Heart left ventricle (tissue), 16 donors: ENCODE results near the gene CCL22. TPM values are rescaled to one million over a fixed set of nuclear protein-coding genes. Genes with fewer than 3 reads are reported as not detected.

Experiments used
- ATAC-seq, 4 donors: fragments of 200-7000 bp; cut with Tn5 transposase; one replicate each; pipeline ENCODE4 v1.9.1; 2020 to 2022; ENCODE audit warnings: moderate library complexity in 4 of 4, mild to moderate bottlenecking in 3 of 4, moderate number of reproducible peaks in 1 of 4
- DNase-seq, 5 donors: peaks; one replicate each; pipeline ENCODE4 v3.0.0-alpha.2; 2020
- H3K27ac ChIP-seq, 12 donors: fragments of 200-600 bp; sonication (generic) in 4 of 12; one replicate each; pipeline versions ENCODE4 v1.5.0 to v1.8.0; 2016 to 2022; ENCODE audit warnings: mild to moderate bottlenecking in 2 of 12
- H3K27me3 ChIP-seq, 9 donors: fragments of 200-600 bp; sonication (generic) in 2 of 9; one replicate each; pipeline versions ENCODE4 v1.5.1 to v1.8.0; 2016 to 2022; ENCODE audit warnings: mild to moderate bottlenecking in 3 of 9
- H3K36me3 ChIP-seq, 9 donors: fragments of 200-600 bp; sonication (generic) in 2 of 9; one replicate each; pipeline versions ENCODE4 v1.5.0 to v1.8.0; 2018 to 2022; ENCODE audit warnings: mild to moderate bottlenecking in 2 of 9
- H3K4me1 ChIP-seq, 12 donors: fragments of 200-600 bp; sonication (generic) in 4 of 12; one replicate each; pipeline versions ENCODE4 v1.5.0 to v1.8.0; 2016 to 2022; ENCODE audit warnings: mild to moderate bottlenecking in 3 of 12
- H3K4me3 ChIP-seq, 12 donors: fragments of 200-600 bp; sonication (generic) in 4 of 12; one replicate each; pipeline versions ENCODE4 v1.5.0 to v1.8.0; 2017 to 2022; ENCODE audit warnings: mild to moderate bottlenecking in 9 of 12, moderate library complexity in 4 of 12
- H3K9me3 ChIP-seq, 12 donors: fragments of 200-600 bp; sonication (generic) in 4 of 12; one replicate each; pipeline versions ENCODE4 v1.5.0 to v1.8.0; 2016 to 2022; ENCODE audit warnings: mild to moderate bottlenecking in 1 of 12
- POLR2A ChIP-seq, 2 donors: fragments of 450-650 bp; IDR thresholded peaks; one replicate each; pipeline ENCODE4 v1.6.1; 2017; ENCODE audit warnings: antibody characterized with exemption in 2 of 2, mild to moderate bottlenecking in 2 of 2, moderate library complexity in 2 of 2
- WGBS, 4 donors: extraction: QIAGEN DNeasy Blood & Tissue Kit in 2 of 4; methylation state at CpG; one replicate each; pipeline versions ENCODE4 v1.1.5 to v1.1.7; 2013 to 2018; 5-methylcytosine and 5-hydroxymethylcytosine counted together
- intact Hi-C, 10 donors: fragments of 100-400 bp; cut with DNase I; formaldehyde crosslinking; loops; one replicate each; pipeline versions ENCODE4 v1.11.1 to v1.14.2; 2022
- polyA plus RNA-seq, 2 donors: library from polyadenylated mRNA; stranded (reverse); fragments of 200-250 nt; gene quantifications; one replicate each; pipeline ENCODE4 v1.2.3, GENCODE V29; 2013
- total RNA-seq, 9 donors: library from RNA; depleted of rRNA in 2 of 9; stranded (reverse); fragments of >200 nt in 2 of 9; fragmentation: NEBNext Ultra II Directional in 3 of 9; extraction: Animal tissue kit (Norgen Biotek cat#: 25700) in 3 of 9; gene quantifications; one replicate each; pipeline versions ENCODE4 v1.1.0 to v1.2.4, GENCODE V29; 2016 to 2023
- TF ChIP-seq, protein P1 (sequence below), 12 donors: fragments of 200-600 bp; sonication (generic) in 4 of 12; IDR thresholded peaks; one replicate each; pipeline versions ENCODE4 v1.5.0 to v1.8.0; 2018 to 2022; ENCODE audit warnings: antibody characterized with exemption in 12 of 12, mild to moderate bottlenecking in 5 of 12
- donor health status: ischemic (EF 13 %, LVEDD 7.1; RV severe dilation, severe dysfunction).
- donor health status: healthy with polysubstance abuse.
- donor health status: DM: no; HTN: yes; CAD: no.
- donor health status: DM: no; HTN: no; CAD: no.
- donor health status: ischemic (EF 25% LVEDD 6.9; RV normal size, moderate dysfunction).
- donor health status: ischemic (EF 25% LVEDD 5.7; RV mildly dilated, moderate dysfunction).
- donor health status: healthy.
- donor health status: DM: yes; HTN: yes; CAD: no.
- donor health status: ischemic (EF 35%, LVEDD 5.7; RV mildly dilated, moderate dysfunction).
- donor health status: nonischemic (EF 11% LVEDD 7.7; RV severe dilation, severe dysfunction).
- donor health status: DM: yes; HTN: yes; CAD: no.
- donor health status: PGD.
- donor health status: ischemic (EF 29% LVEDD 5.4; RV normal size, mild dysfunction).
- donor health status: nonischemic (EF 23%, LVEDD 6.1; RV moderate dilation, normal function).

CCL22 gene
- total and polyA plus RNA-seq, 11 donors, result 0.06 to 0.24 (median 0.12) TPM; not detected in 5

GRCh38 chr16:57382535-57383275 lies 24.1 kb downstream of the CCL22 start:
- intact Hi-C loops, result no loop called here
- WGBS, 4 donors, result 83 to 100% (median 94%) methylated on average over 5 to 16 of the region's 16 CpGs

DNA sequence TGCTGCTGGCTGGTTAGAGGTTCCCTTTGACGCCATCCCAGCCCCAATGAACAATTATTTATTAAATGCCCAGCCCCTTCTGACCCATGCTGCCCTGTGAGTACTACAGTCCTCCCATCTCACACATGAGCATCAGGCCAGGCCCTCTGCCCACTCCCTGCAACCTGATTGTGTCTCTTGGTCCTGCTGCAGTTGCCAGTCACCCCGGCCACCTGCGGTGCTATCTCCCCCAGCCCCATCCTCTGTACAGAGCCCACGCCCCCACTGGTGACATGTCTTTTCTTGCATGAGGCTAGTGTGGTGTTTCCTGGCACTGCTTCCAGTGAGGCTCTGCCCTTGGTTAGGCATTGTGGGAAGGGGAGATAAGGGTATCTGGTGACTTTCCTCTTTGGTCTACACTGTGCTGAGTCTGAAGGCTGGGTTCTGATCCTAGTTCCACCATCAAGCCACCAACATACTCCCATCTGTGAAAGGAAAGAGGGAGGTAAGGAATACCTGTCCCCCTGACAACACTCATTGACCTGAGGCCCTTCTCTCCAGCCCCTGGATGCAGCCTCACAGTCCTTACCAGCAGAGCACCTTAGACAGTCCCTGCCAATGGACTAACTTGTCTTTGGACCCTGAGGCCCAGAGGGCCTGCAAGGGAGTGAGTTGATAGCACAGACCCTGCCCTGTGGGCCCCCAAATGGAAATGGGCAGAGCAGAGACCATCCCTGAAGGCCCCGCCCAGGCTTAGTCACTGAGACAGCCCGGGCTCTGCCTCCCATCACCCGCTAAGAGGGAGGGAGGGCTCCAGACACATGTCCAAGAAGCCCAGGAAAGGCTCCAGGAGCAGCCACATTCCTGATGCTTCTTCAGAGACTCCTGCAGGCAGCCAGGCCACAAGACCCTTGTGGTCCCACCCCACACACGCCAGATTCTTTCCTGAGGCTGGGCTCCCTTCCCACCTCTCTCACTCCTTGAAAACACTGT lies 25.0 kb downstream of the CCL22 start:
- DNase-seq (peak in 1 of 5 donors; percentile 50), ATAC-seq (peak in 2 of 4 donors; percentile 21 to 36)
- WGBS, 4 donors, result 77 to 89% (median 82%) methylated on average over 5 to 8 of the region's 8 CpGs
- Histone ChIP-seq H3K9me3 (no peaks in the 10 kb centered on the region), H3K4me3 (no peak overlapping the region), H3K27me3 (no peaks in the 10 kb centered on the region), H3K36me3 (peaks cover 0 to 28% (median 0%) of the 10 kb centered on the region in 9 donors), H3K27ac (peak overlapping the region in 9 of 12 donors; percentile 13 to 51 (median 22)), H3K4me1 (peaks cover 3 to 76% (median 52%) of the 10 kb centered on the region in 12 donors)
- intact Hi-C loops, result no loop called here
- TF ChIP-seq, protein P1, sequence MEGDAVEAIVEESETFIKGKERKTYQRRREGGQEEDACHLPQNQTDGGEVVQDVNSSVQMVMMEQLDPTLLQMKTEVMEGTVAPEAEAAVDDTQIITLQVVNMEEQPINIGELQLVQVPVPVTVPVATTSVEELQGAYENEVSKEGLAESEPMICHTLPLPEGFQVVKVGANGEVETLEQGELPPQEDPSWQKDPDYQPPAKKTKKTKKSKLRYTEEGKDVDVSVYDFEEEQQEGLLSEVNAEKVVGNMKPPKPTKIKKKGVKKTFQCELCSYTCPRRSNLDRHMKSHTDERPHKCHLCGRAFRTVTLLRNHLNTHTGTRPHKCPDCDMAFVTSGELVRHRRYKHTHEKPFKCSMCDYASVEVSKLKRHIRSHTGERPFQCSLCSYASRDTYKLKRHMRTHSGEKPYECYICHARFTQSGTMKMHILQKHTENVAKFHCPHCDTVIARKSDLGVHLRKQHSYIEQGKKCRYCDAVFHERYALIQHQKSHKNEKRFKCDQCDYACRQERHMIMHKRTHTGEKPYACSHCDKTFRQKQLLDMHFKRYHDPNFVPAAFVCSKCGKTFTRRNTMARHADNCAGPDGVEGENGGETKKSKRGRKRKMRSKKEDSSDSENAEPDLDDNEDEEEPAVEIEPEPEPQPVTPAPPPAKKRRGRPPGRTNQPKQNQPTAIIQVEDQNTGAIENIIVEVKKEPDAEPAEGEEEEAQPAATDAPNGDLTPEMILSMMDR (IDR thresholded peaks at IDR 0.05), result no peak
- no peak for TF ChIP-seq POLR2A (IDR thresholded peaks at IDR 0.05)

More at GRCh38 chr16:57382535-57383275, 24.1 kb downstream of the CCL22 start:
- no peaks in the 10 kb centered on the region for H3K27me3 ChIP-seq
- no peak for TF ChIP-seq POLR2A (IDR thresholded peaks at IDR 0.05)
- TF ChIP-seq, protein P1 (IDR thresholded peaks at IDR 0.05), result no peak
- H3K27ac ChIP-seq, result no peak overlapping the region
- H3K4me1 ChIP-seq, result peaks cover 3 to 75% (median 52%) of the 10 kb centered on the region in 12 donors
- no peak overlapping the region for H3K4me3 ChIP-seq
- DNase-seq, result no peak
- peaks cover 0 to 28% (median 0%) of the 10 kb centered on the region in 9 donors for H3K36me3 ChIP-seq
- ATAC-seq, result no peak
- H3K9me3 ChIP-seq, result no peaks in the 10 kb centered on the region

GRCh38 chr16:57384248-57385070 lies 25.9 kb downstream of the CCL22 start:
- no peaks in the 10 kb centered on the region for H3K9me3 ChIP-seq
- DNase-seq (peak in 1 of 5 donors; percentile 45), ATAC-seq (peak in 3 of 4 donors; percentile 18 to 40 (median 31))
- no peak for TF ChIP-seq POLR2A (IDR thresholded peaks at IDR 0.05)
- TF ChIP-seq, protein P1 (IDR thresholded peaks at IDR 0.05), result no peak
- H3K4me1 ChIP-seq, result peaks cover 3 to 72% (median 50%) of the 10 kb centered on the region in 12 donors
- H3K36me3 ChIP-seq, result peaks cover 0 to 22% (median 0%) of the 10 kb centered on the region in 9 donors
- no peak overlapping the region for H3K4me3 ChIP-seq
- 62 to 70% (median 65%) methylated on average over 10 to 11 of the region's 11 CpGs for WGBS, 4 donors
- intact Hi-C loops, result no loop called here
- H3K27me3 ChIP-seq, result no peaks in the 10 kb centered on the region
- peak overlapping the region in 10 of 12 donors; percentile 5 to 51 (median 21) for H3K27ac ChIP-seq
